Measurements from ENCODE around the gene GLP1R. TPM values are rescaled to one million over a fixed set of nuclear protein-coding genes. Genes with fewer than 3 reads are reported as not detected.

The GLP1R gene
- total RNA-seq, 4 donors from 2014 or later: 0.38 to 0.67 TPM; not detected in 2

GRCh38 chr6:39007575-39007974, 41.0 kb upstream of the GLP1R start:
- H3K27me3 ChIP-seq: no peaks in the 10 kb centered on the region
- no peak for DNase-seq
- H3K4me3 ChIP-seq: no peak overlapping the region
- H3K27ac ChIP-seq: no peak overlapping the region
- H3K36me3 ChIP-seq: no peaks in the 10 kb centered on the region
- no peak for TF ChIP-seq POLR2A (IDR thresholded peaks at IDR 0.05)
- no peak for TF ChIP-seq CTCF (IDR thresholded peaks at IDR 0.05)
- no peaks in the 10 kb centered on the region for H3K9me3 ChIP-seq
- H3K4me1 ChIP-seq: no peaks in the 10 kb centered on the region

- Histone ChIP-seq H3K4me1 (no peaks in the 10 kb centered on the region), H3K9me3 (no peaks in the 10 kb centered on the region), H3K27me3 (no peaks in the 10 kb centered on the region), H3K4me3 (no peak overlapping the region), H3K27ac (no peak overlapping the region), H3K36me3 (no peaks in the 10 kb centered on the region)
- no peak for TF ChIP-seq CTCF (IDR thresholded peaks at IDR 0.05)
- no peak for TF ChIP-seq POLR2A (IDR thresholded peaks at IDR 0.05)
- DNase-seq: no peak
Measured at GRCh38 chr6:39008737-39009136, 39.8 kb upstream of the GLP1R start.

- no peak overlapping the region for H3K27ac ChIP-seq
- no peak for DNase-seq
- H3K4me1 ChIP-seq: no peaks in the 10 kb centered on the region
- H3K36me3 ChIP-seq: no peaks in the 10 kb centered on the region
- no peak overlapping the region for H3K4me3 ChIP-seq
- no peaks in the 10 kb centered on the region for H3K9me3 ChIP-seq
- H3K27me3 ChIP-seq: no peaks in the 10 kb centered on the region
- TF ChIP-seq POLR2A (IDR thresholded peaks at IDR 0.05) (no peak), CTCF (IDR thresholded peaks at IDR 0.05) (no peak)
Measured at GRCh38 chr6:39009476-39009875, 39.1 kb upstream of the GLP1R start.

GRCh38 chr6:39016839-39017546, 31.6 kb upstream of the GLP1R start:
- no peak for DNase-seq
- no peak overlapping the region for H3K4me3 ChIP-seq
- TF ChIP-seq CTCF (IDR thresholded peaks at IDR 0.05) (no peak), POLR2A (IDR thresholded peaks at IDR 0.05) (no peak)
- H3K27me3 ChIP-seq: no peaks in the 10 kb centered on the region
- H3K9me3 ChIP-seq: no peaks in the 10 kb centered on the region
- H3K4me1 ChIP-seq: no peaks in the 10 kb centered on the region
- H3K27ac ChIP-seq: no peak overlapping the region
- no peaks in the 10 kb centered on the region for H3K36me3 ChIP-seq

- DNase-seq: no peak
- H3K27ac ChIP-seq: no peak overlapping the region
- H3K9me3 ChIP-seq: no peaks in the 10 kb centered on the region
- no peaks in the 10 kb centered on the region for H3K36me3 ChIP-seq
- no peak overlapping the region for H3K4me3 ChIP-seq
- H3K4me1 ChIP-seq: no peaks in the 10 kb centered on the region
- no peaks in the 10 kb centered on the region for H3K27me3 ChIP-seq
- TF ChIP-seq CTCF (IDR thresholded peaks at IDR 0.05): no peak
- TF ChIP-seq POLR2A (IDR thresholded peaks at IDR 0.05): no peak
Measured at GRCh38 chr6:39017547-39017880, 31.1 kb upstream of the GLP1R start.

GRCh38 chr6:39018103-39018502, 30.5 kb upstream of the GLP1R start:
- H3K9me3 ChIP-seq: no peaks in the 10 kb centered on the region
- TF ChIP-seq POLR2A (IDR thresholded peaks at IDR 0.05) (no peak), CTCF (IDR thresholded peaks at IDR 0.05) (no peak)
- no peaks in the 10 kb centered on the region for H3K4me1 ChIP-seq
- H3K27ac ChIP-seq: no peak overlapping the region
- H3K4me3 ChIP-seq: no peak overlapping the region
- no peaks in the 10 kb centered on the region for H3K36me3 ChIP-seq
- H3K27me3 ChIP-seq: no peaks in the 10 kb centered on the region
- no peak for DNase-seq

Measured in Peyer's patch (tissue), 4 donors.